ENCODE measurements around the gene CCDC134. TPM values are rescaled to one million over a fixed set of nuclear protein-coding genes. Genes with fewer than 3 reads are reported as not detected.

CCDC134 gene
- total RNA-seq (2014; rRNA removed; shearing (Covaris generic)) = 8.1 and 11.2 TPM in 2 replicates

DNA sequence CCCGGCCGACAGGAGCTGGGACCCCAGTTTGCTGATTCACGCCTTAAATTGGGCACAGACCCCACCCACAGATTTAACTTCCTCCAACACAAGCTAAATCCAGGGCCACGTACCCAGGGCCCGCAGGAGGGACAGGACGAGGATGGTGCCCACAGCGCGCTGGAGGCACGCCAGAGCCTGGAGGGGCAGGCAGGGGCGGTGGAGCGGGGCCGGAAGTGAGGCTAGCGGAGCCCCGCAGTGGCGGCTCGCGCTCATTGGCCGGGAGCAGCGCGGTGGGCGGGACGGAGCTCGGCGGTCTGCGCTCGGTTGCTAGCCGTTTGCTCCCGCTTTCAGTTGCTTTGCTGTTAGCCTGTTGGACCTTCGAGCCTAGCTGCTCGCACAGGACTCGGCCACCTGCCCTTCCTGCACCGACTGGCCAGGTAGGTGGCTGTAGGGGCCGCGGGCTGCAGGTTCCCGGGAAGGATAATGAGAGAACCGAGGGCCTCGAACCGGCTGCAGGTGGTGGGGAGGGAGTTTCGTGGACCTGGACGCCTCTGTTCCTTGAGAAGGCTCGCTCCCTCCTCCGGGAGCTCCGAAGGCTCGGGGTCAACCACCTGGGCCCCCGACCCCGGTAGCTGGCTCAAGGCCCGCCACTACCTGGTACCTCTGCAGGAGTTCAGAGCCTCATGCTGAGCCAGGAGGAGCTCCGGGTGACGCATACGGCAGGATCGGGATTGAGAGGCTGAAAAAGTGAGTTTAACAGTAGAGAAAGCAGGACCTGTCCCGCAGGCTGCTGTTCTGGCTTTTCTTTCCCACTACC, at the start of gene CCDC134:
CCDC134 (plus strand) TSS at position 332 of the 799 bp plus-strand sequence. CDS start 8,212 bp downstream, outside the sequence.
- DNase-seq (ENCODE audit: low read depth) = peak; percentile 87

DNA sequence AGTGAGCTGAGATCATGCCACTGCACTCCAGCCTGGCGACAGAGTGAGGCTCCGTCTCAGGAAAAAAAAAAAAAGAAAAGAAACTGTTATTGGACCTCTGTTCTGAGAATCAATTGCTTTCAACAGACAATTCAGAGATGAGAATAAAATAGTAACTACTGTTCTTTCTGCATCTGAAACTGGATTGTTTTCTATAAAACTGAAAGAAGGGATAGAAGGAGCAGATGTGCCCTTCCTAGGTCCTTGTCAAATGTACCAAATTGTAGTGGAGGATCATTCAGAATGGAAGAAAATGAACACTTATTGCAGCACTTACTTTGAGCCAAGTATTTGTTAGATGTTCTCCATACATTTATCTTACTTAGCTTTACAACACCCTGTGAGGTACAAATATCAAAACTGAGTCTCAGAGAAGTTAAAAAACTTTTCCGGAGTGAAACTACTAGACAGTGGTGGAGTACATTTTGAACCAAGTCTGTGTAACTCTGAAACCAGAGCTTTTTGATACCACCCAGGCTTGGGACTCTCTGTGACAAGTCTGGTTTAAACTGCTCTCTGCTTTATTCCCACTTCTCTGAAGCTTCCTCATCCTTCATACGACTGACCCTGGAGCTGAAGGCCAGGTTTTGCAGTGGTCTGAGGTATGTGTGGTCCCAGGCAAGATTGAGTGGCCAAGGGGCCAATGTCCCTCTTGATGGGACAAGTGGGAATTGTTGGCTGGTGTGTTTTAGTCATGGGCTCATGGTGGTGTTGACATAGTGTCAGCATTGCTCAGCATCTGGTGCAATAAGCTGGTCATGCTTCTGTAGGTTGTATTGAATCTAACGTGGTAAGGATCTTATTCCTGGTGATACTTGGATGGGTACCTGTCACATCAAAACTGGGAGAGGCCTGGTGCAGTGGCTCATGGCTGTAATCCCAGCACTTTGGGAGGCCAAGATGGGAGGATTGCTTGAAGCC, 48.2 kb upstream of the CCDC134 start:
- no peak for DNase-seq (ENCODE audit: low read depth)

DNA sequence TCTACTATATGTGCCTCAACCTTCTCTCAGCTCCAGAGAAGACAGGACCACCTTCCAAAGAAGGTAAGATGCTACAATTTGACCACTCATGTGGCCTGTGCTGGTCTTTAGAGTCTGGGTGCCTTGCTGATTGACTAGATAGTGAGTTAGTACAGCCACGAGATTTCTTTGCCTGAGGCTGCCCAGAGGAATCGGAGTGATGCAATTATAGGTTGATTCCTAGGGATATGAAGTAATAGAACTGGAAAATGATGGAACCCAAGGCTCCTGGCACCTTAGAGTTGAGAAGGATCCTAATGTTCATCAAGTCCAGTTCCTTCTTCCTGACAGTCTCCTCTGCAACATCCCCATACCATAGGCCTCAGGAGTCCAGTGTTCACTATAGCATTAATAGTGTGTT, 46.5 kb upstream of the CCDC134 start:
- no peak for DNase-seq (ENCODE audit: low read depth)

DNA sequence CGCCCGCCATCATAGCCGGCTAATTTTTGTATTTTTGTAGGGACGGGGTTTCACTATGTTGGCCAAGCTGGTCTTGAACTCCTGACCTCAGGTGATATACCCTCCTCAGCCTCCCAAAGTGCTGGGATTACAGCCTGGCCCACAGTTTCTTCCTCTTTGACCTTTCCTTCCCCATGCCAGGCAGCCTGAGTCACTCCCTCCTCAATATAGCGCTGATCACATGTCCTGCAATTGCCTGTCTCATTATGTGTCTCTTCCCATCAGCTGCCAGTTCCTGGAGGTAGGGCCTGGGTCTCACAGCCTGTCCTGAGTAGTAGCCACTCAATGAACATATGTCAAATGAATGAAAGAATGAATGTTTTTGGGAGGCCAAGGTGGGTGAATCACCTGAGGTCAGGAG, 43.0 kb upstream of the CCDC134 start:
- no peak for DNase-seq (ENCODE audit: low read depth)

DNA sequence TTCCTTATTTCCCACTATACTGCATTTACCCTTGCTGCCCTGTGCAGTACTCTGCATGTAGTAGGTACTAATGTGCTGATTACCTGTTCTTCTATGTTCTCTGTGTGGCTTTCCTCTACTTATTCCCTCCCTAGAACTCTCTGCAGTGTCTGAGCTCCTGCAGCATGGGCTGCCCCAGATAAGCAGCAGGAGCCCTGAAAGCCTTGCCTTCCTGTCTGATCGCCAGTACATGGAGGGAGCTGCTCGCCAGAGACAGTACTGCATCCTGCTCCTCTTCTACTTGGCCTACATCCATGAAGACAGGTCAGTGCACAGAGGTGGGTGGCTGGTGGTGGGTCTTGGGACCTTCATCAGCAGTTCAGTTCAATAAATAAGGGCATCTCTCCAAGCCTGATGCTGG, 42.2 kb upstream of the CCDC134 start:
- no peak for DNase-seq (ENCODE audit: low read depth)

DNA sequence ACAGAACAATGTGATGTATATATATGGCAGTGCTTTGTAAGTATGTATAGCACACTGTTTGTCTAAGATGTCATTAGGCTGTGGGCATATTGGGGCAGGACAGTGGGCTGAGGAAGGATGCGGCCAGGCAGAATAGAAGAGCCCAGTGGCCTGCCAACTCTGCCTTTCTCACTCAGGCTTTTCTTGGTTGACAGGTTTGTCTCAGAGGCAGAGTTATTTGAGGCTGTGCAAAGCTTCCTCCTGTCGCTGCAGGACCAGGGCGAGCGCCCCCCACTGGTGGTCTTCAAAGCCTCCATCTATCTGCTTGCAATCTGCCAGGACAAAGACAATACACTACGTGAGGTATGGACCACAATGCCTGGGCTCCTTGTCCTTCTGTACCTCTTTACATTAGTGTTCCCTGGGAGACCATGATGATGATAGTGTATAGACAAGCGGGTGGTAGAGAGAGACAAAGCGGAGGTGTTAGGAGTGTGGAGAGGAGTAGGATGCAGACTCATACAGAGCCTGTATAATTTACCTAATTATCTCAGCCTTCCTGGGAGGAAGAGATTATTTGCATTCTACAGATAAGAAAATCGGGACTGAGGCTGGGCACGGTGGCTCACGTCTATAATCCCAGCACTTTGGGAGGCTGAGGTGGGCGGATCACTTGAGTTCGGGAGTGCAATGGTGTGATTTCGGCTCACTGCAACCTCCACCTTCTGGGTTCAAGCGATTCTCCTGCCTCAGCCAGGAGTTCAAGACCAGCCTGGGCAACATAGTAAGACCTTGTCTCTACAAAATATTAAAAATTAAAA, 37.3 kb upstream of the CCDC134 start:
- no peak for DNase-seq (ENCODE audit: low read depth)

DNA sequence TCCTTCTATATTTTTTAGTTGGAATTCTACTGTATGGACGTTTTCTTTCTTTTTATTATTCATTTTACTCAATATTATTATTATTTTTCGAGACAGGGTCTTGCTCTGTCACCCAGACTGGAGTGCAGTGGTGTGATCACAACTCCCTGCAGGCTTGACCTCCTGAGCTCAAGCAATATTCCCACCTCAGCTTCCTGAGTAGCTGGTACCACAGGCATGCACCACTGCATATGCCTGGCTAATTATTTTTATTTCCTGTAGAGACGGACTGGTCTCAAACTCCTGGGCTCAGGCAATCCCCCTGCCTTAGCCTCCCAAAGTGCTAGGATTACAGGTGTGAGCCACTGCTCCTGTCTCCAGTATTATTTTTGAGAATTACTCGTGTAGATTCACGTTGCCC, 34.0 kb upstream of the CCDC134 start:
- no peak for DNase-seq (ENCODE audit: low read depth)

DNA sequence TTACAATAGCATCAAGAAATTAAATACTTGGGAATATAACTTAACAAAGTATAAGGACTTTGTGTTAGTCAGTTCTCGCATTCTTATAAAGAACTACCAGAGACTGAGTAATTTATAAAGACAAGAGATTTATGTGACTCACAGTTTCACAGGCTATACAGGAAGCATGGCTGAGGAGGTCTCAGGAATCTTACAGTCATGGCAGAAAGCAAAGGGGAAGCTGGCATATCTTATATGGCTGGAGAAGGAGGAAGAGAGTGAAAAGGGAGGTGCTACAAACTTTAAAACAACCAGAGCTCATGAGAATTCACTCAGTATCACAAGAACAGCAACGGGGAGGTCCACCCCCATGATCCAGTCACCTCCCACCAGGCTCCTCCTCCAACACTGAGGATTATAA, 32.0 kb upstream of the CCDC134 start:
- DNase-seq (ENCODE audit: low read depth) = peak; percentile 49

DNA sequence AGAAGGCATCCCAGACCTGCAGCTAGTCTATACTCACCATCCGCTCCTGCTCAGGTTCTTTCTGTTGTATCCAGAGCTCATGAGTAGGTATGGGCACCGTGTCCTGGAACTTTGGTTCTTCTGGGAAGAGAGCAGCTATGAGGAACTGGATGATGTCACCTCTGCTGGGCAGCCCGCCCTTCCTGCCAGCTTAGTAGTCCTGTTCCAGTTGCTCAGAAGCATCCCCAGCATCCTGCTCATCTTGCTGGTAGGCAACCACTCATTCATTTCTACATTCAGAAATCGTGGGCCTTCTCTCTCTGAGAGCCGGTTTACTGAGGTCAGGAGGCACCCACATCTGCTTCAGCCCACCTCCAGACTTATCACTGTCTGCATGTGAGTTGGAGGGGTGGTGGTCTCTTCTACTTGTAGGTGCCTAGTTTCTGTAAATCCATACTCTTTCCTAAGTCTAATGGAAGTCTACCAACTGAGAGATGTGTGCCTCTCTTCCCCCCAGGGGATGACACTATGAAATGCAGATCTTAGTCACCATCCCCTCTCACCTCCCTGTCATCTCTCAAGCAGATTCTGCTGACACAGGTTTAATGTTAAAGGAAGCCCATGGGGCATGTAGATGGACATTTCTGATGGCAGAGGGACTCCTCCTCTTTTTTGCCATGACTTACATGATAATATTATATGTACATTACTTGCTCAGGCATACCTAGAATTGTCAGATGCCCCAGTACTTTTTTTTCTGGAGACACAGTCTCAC, 29.6 kb upstream of the CCDC134 start:
- DNase-seq (ENCODE audit: low read depth) = peak; percentile 39

DNA sequence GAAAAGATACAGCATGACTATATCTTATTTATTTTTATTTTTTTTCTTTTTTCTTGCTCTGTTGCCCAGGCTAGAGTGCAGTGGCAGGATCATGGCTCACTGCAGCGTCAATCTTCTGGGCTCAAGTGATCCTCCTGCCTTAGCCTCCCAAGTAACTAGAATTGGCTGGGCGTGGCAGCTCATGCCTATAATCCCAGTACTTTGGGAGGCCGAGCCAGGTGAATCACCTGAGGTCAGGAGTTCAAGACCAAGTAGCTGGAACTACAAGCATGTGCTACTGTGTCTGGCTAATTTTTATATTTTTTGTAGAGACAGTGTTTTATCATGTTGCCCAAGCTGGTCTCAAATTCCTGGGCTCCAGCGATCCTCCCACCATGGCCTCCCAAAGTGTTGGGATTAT, 28.3 kb upstream of the CCDC134 start:
- no peak for DNase-seq (ENCODE audit: low read depth)

DNA sequence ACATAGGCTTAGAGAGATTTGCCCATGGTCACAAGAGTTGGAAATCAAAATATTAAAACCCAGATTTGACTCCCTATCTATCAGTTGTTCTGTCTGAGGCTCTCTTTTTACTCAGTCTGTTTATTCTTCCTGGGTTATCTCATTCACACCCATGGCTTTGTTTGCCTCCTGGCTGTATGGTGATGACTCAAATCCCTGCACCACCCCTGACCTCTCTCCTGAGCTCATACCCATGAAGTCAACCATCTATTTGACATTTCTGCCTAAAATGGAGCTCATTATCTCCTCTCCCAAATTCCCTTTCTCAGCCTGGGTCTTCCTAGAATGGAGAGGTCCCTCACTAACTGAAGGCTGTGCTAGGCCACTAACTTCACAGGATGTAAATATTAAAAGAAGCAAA, 27.8 kb upstream of the CCDC134 start:
- DNase-seq (ENCODE audit: low read depth) = peak; percentile 26

DNA sequence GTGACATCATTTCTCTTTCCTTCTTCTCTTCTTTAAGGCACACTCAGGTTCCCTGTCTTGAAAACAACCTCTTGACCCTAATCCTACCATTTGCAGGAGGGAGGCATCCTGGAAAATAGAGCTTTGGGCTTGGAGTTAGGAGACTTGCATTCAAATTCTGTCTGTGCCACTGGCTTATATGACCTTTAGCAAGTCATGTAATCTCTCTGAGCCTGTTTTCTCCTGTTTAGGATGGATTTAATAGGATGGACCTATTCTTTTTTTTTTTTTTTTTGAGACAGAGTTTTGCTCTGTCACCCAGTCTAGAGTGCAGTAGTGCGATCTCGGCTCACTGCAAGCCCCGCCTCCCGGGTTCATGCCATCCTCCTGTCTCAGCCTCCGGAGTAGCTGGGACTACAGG, 25.1 kb upstream of the CCDC134 start:
- DNase-seq (ENCODE audit: low read depth) = no peak

DNA sequence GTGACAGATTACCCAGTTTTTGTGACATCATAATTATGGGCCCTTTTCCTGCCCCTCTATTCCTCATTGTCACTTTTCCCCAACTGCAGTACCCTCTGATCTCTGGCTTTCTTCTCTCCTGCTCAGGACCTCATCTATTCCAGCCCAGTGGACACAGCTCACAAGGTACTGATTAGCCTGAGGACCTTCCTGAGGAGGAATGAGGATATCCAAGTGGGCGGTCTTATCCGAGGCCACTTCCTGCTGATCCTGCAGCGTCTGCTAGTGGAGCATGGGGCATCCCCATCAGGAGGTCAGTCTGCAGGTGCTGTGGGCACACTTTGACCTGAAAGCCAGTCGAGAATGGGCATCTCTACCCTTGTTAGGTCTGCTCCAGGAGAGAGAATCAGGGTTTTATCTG, 24.5 kb upstream of the CCDC134 start:
- DNase-seq (ENCODE audit: low read depth) = no peak

DNA sequence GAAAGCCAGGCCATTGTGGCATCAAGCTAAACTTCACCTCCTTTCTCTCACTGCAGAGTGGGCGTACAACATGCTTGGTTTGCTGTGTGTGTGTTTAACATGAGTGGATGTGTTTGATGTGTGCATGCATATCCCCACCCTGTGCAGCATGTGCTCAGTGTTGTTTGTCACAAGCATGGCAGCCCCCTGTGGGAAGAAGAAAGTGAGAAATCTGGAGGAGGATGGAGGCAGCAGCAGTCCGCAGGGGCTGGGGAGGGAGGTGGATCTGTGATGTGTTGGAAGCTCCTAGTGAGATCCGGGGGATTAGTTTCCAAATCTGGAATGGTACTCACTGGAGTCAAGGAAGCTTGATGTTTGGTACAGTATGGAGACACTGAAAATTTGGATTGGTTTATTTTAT, 24.1 kb upstream of the CCDC134 start:
- no peak for DNase-seq (ENCODE audit: low read depth)

DNA sequence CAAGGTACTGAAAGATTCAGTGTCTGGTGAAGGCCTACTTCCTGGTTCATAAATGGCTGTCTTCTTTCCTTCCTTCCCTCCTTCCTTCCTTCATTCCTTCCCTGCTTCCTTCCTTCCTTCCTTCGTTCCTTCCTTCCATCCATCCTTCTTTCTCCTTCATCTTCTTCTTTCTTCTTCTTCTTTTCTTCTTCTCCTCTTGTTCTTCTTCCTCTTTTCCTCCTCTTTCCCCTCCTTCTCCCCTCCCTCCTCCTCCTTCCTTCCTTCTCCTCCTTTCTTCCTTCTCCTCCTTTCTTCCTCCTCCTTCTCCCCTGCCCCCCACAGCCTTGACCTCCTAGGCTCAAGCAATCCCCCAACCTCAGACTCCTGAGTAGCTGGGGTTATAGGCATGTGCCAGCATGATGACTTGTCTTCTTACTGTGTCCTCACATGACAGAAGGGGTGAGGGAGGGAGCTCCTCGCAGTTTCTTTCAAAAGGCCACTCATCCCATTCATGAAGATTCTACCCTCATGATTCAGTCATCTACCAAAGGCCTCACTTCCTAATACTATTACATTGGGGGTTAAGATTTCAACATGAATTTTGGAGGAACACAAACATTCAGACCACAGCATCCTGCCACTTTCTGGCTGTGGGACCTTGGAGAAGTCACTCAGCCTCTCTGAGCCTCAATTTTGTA, 22.6 kb upstream of the CCDC134 start:
- DNase-seq (ENCODE audit: low read depth) = no peak

DNA sequence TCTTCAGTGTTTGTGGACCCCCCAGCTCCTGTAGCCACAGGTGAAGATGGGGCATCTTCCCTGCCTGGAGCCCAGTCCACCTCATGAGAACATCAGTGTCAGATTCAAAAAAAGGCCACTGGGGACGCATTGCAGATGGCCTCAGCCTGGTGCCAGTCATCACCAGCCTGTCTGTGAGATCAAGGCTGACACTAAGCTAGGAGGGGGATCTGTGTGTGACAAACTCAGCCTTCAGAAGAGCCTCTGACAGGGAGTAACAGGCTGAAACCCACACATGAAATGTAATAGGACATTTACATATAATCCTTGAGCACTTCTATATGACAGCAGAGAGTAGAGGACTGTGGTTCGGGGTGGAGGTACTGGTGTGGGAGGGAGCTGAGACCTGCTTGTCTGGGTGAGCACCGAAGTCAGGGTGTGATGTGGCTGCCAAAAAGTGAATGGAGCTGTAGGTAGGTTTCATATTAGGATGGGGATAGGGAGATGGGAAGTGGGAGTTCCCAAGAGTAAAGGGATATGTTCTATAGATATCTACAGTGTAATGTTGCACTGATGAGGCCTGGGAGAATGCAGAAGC, 20.5 kb upstream of the CCDC134 start:
- DNase-seq (ENCODE audit: low read depth) = no peak

DNA sequence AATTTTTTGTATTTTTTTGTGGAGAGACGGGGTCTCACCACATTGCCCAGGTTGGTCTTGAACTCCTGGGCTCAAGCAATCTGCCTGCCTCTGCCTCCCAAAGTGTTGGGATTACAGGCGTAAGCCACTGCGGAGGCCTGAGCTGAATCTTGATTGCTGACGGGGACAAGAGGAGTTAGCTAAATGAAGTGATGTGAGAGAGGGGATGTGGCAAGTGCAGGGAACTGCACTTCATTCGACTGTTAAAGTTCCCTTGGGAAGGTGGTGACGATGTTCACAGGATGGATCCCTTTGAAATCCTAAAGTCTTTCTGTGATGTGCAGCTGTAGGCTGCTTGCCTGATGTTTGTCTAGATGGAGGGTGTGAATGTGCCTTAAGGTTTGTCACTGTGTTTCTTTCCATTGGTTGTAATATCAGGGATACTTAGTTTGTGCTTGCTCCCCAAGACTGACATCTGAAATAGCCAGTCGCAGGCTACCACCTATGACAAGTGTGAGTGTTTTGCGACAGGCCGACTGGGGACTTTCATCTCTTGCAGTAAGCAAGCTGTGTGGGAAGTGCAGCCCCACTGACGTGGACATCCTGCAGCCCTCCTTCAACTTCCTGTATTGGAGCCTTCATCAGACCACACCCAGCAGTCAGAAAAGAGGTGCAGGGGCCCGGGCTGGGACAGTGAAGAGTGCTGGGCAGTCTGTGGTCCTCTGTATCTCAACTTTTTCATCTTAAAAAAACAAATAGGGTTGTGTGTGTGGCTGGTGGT, 19.6 kb upstream of the CCDC134 start:
- peak; percentile 11 for DNase-seq (ENCODE audit: low read depth)

DNA sequence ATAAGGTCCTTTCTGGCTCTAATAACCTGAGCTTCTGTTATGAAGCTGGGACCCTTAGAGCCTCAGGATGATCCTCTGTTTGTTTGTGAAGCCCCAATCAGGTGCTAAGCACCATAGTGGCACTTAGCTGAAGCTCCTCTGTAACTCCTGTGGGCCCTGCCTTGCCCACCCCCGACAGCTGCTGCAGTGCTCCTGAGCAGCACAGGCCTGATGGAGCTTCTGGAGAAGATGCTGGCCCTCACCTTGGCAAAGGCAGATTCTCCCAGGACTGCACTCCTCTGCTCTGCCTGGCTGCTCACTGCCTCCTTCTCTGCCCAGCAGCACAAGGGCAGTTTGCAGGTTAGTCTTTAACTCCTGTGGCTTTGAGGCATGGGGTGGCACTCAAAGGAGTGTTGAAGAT, 19.0 kb upstream of the CCDC134 start:
- no peak for DNase-seq (ENCODE audit: low read depth)

DNA sequence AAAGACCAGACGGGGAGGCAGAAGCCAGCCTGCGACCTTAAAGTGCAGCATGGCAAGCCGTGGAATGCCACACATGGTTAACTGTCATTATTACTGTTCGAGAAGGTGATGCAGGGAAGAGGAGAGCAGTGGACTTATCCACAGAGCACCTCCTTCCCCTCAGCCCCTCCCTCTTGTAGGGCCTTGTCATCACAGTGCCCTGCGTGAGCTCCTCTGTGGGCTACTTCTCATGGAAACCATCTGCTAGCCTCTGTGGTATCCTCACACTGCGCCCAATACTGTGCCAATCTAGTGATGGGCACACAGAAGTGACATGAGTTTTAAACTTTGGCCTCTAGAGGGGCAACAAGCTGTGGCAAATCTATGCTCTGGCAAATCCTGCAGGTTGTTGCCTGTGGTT, 18.2 kb upstream of the CCDC134 start:
- DNase-seq (ENCODE audit: low read depth) = no peak

DNA sequence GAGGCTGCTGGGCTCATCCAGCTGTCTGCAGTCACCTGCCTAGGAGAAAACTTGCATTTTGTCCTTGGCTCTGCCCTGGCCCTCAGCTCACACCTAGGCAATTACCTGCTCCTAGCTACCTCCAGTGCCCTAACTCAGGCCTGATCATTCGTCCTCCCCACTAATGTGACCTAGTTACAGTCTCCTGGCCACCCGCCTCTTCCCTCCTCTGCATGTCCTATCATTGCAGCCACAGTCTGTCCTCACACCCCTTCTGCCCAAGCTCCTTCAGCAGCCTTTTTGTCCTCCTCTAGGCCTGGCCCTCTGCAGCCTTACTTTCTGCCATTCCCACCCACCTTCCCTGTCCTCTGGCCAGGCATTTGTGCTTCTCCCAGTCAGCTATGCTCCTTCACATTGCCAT, 17.7 kb upstream of the CCDC134 start:
- no peak for DNase-seq (ENCODE audit: low read depth)

All from RPMI7951 (cell line).